HFF-Myc (cell line): ENCODE measurements around the gene PCGF3.
"Not testable (repeated sequence)": the region's sequence is repeated elsewhere in the genome, so short reads cannot be mapped to it uniquely, and the experiment has no call there.

Experiments
- DNase-seq: peaks from one replicate; pipeline ENCODE4 v3.0.0-alpha.2; 2011; ENCODE audit warnings: low read depth; ENCODE audit errors: extremely low read depth
- H3K4me3 ChIP-seq: replicated peaks from 2 replicates; pipeline ENCODE4 v1.5.1; 2011; ENCODE audit warnings: low read depth, mild to moderate bottlenecking, control low read depth, low read length
- TF ChIP-seq, protein P1 (sequence below): IDR thresholded peaks from 2 replicates; pipeline ENCODE4 v1.5.1; 2012; ENCODE audit warnings: mild to moderate bottlenecking, low read depth, low read length, control low read depth; ENCODE audit errors: missing control alignments

PCGF3 gene

GRCh38 chr4:747546-748170 is 42.0 kb downstream of the PCGF3 start:
- H3K4me3 ChIP-seq, result no peak overlapping the region
- no peak for DNase-seq
- TF ChIP-seq, protein P1, sequence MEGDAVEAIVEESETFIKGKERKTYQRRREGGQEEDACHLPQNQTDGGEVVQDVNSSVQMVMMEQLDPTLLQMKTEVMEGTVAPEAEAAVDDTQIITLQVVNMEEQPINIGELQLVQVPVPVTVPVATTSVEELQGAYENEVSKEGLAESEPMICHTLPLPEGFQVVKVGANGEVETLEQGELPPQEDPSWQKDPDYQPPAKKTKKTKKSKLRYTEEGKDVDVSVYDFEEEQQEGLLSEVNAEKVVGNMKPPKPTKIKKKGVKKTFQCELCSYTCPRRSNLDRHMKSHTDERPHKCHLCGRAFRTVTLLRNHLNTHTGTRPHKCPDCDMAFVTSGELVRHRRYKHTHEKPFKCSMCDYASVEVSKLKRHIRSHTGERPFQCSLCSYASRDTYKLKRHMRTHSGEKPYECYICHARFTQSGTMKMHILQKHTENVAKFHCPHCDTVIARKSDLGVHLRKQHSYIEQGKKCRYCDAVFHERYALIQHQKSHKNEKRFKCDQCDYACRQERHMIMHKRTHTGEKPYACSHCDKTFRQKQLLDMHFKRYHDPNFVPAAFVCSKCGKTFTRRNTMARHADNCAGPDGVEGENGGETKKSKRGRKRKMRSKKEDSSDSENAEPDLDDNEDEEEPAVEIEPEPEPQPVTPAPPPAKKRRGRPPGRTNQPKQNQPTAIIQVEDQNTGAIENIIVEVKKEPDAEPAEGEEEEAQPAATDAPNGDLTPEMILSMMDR, result no peak

GRCh38 chr4:748461-748860 is 42.8 kb downstream of the PCGF3 start:
- DNase-seq, result no peak
- TF ChIP-seq, protein P1, result no peak
- H3K4me3 ChIP-seq, result no peak overlapping the region

- TF ChIP-seq, protein P1, result no peak
- DNase-seq, result no peak
- H3K4me3 ChIP-seq, result no peak overlapping the region
Measured at GRCh38 chr4:749698-750666, 44.4 kb downstream of the PCGF3 start.

DNA sequence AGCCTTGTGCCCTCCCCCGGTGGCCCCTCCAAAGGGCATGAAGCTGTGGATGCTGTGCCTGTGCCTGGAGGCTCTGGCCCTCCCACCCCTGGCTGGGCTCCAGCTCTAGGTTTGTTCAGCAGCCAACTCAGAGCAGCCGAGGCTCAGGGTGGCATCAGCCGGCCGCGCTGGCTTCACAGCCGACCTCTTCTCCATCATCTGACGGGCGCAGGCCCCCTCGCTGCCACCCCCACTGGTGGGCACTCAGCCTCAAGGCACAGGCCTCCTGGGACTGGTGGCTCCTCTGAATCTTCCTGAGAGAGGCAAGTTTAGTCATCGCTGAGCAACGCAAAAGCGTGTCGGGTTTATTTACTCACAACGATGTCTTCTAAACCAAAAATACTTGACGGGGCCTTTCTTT is 46.0 kb downstream of the PCGF3 start:
- no peak overlapping the region for H3K4me3 ChIP-seq
- DNase-seq, result no peak
- TF ChIP-seq, protein P1, result no peak

GRCh38 chr4:752196-752861 is 46.7 kb downstream of the PCGF3 start:
- TF ChIP-seq, protein P1, result no peak
- DNase-seq, result no peak
- H3K4me3 ChIP-seq, result no peak overlapping the region

- DNase-seq, H3K4me3 ChIP-seq: not testable (repeated sequence)
Measured at GRCh38 chr4:753186-753585, 47.6 kb downstream of the PCGF3 start.
